SK-N-SH (cell line): ENCODE measurements around the gene TNNT3. TPM values are rescaled to one million over a fixed set of nuclear protein-coding genes. Genes with fewer than 3 reads are reported as not detected.

ENCODE experiments used
- CTCF ChIA-PET: fragments of 300-600, 350-600 bp; formaldehyde crosslinking; extraction: SDS; loops from one replicate; lab custom pipeline; 2021; lab: Yijun Ruan, JAX
- POLR2A ChIA-PET: fragments of 350-600 bp; sonication (Branson Sonifier 250); formaldehyde crosslinking; extraction: SDS; loops from one replicate; lab custom pipeline; 2020; ENCODE audit warnings: antibody characterized with exemption, inconsistent platforms; lab: Yijun Ruan, JAX
- DNase-seq: peaks from one replicate; pipeline ENCODE4 v3.0.0; 2012
- H2AFZ ChIP-seq: fragments of 200-600 bp; sonication (generic); 2 replicates; pipeline ENCODE4 v1.8.1; 2016; ENCODE audit warnings: antibody characterized with exemption, mild to moderate bottlenecking, low read depth
- H3F3A ChIP-seq: fragments of 200-600 bp; sonication (generic); replicated peaks from 2 replicates; pipeline ENCODE3; 2016; ENCODE audit warnings: antibody characterized with exemption, mild to moderate bottlenecking; ENCODE audit not compliant: insufficient read depth
- H3K27ac ChIP-seq, 2 experiments: fragments of 200-500 bp in 1 of 2; fragments of 200-600 bp in 1 of 2; sonication (Bioruptor generic) in 1 of 2; sonication (generic), shearing (Covaris generic) in 1 of 2; 2 replicates each; pipeline versions ENCODE4 v1.5.1 to v1.6.1; 2014 to 2016; ENCODE audit warnings: low read depth in 2 of 2, inconsistent platforms in 1 of 2, low read length in 1 of 2, mild to moderate bottlenecking in 1 of 2, mixed read lengths in 1 of 2
- H3K27me3 ChIP-seq: fragments of 200-600 bp; sonication (generic), shearing (Covaris generic); 2 replicates; pipeline ENCODE4 v1.6.1; 2016; ENCODE audit warnings: mixed run types; ENCODE audit not compliant: insufficient read depth
- H3K36me3 ChIP-seq, 2 experiments: fragments of 200-500 bp in 1 of 2; fragments of 200-600 bp in 1 of 2; sonication (Bioruptor generic) in 1 of 2; sonication (generic) in 1 of 2; replicated peaks in 1 of 2; 2 replicates each; pipeline versions ENCODE3 to v1.5.1; 2014 to 2016; ENCODE audit warnings: low read length in 1 of 2, mild to moderate bottlenecking in 1 of 2; ENCODE audit not compliant: insufficient read depth in 2 of 2, control insufficient read depth in 1 of 2
- H3K4me1 ChIP-seq, 2 experiments: fragments of 200-500 bp in 1 of 2; fragments of 200-600 bp in 1 of 2; sonication (Bioruptor generic) in 1 of 2; sonication (generic), shearing (Covaris generic) in 1 of 2; 2 replicates each; pipeline versions ENCODE4 v1.5.1 to v1.6.1; 2014 to 2016; ENCODE audit warnings: low read depth in 1 of 2, low read length in 1 of 2, mixed run types in 1 of 2; ENCODE audit not compliant: insufficient read depth in 2 of 2, control insufficient read depth in 1 of 2
- H3K4me2 ChIP-seq: fragments of 200-600 bp; sonication (generic), shearing (Covaris generic); 2 replicates; pipeline ENCODE4 v1.6.1; 2017; ENCODE audit warnings: mixed run types
- H3K4me3 ChIP-seq, 2 experiments: fragments of 200-500 bp in 1 of 2; fragments of 200-600 bp in 1 of 2; sonication (Bioruptor generic) in 1 of 2; sonication (generic), shearing (Covaris generic) in 1 of 2; 2 replicates each; pipeline versions ENCODE4 v1.5.1 to v1.8.1; 2014 to 2016; ENCODE audit warnings: low read depth in 2 of 2, inconsistent platforms in 1 of 2, low read length in 1 of 2, mild to moderate bottlenecking in 1 of 2, mixed read lengths in 1 of 2, moderate library complexity in 1 of 2
- H3K79me2 ChIP-seq: fragments of 200-600 bp; sonication (generic); 2 replicates; pipeline ENCODE4 v1.8.1; 2017; ENCODE audit warnings: mild to moderate bottlenecking; ENCODE audit not compliant: insufficient read depth
- H3K9ac ChIP-seq: fragments of 200-600 bp; sonication (generic); 2 replicates; pipeline ENCODE4 v1.6.1; 2017; ENCODE audit warnings: mixed run types
- H3K9me2 ChIP-seq: fragments of 200-600 bp; sonication (generic); 2 replicates; pipeline ENCODE4 v1.6.1; 2017; ENCODE audit warnings: mixed run types
- H3K9me3 ChIP-seq: fragments of 200-600 bp; sonication (generic); 2 replicates; pipeline ENCODE4 v1.6.1; 2017; ENCODE audit warnings: mixed run types, mild to moderate bottlenecking, moderate library complexity
- H4K20me1 ChIP-seq: fragments of 200-600 bp; sonication (generic); 2 replicates; pipeline ENCODE4 v1.6.1; 2017; ENCODE audit warnings: mild to moderate bottlenecking, mixed run types; ENCODE audit not compliant: insufficient read depth
- EZH2phosphoT487 ChIP-seq: fragments of 200-600 bp; sonication (generic); IDR thresholded peaks from 2 replicates; pipeline ENCODE4 v1.6.1; 2017; ENCODE audit warnings: low read depth, mixed run types, mild to moderate bottlenecking, antibody characterized with exemption, moderate library complexity, borderline replicate concordance
- FOXJ3 ChIP-seq: sonication (generic); formaldehyde crosslinking; IDR thresholded peaks from 2 replicates; pipeline ENCODE4 v1.5.1; 2020; ENCODE audit warnings: mild to moderate bottlenecking, missing genetic modification reagents
- FOXM1 ChIP-seq: IDR thresholded peaks from 2 replicates; pipeline ENCODE4 v1.4.0; 2012; ENCODE audit warnings: low read depth, mild to moderate bottlenecking
- GABPA ChIP-seq: IDR thresholded peaks from 2 replicates; pipeline ENCODE4 v1.4.0; 2012; ENCODE audit warnings: low read depth, mild to moderate bottlenecking
- GATA2 ChIP-seq: sonication (generic); formaldehyde crosslinking; IDR thresholded peaks from 2 replicates; pipeline ENCODE4 v1.5.0; 2020; ENCODE audit warnings: mild to moderate bottlenecking, missing genetic modification reagents
- MAX ChIP-seq: IDR thresholded peaks from 2 replicates; pipeline ENCODE4 v1.4.0; 2012; ENCODE audit warnings: low read depth
- NFIC ChIP-seq: IDR thresholded peaks from 2 replicates; pipeline ENCODE4 v1.4.0; 2012; ENCODE audit warnings: borderline replicate concordance
- NRF1 ChIP-seq: IDR thresholded peaks from 2 replicates; pipeline ENCODE4 v1.6.1; 2012; ENCODE audit warnings: low read depth, mild to moderate bottlenecking, low read length
- POLR2AphosphoS5 ChIP-seq: IDR thresholded peaks from 2 replicates; pipeline ENCODE4 v1.6.1; 2012; ENCODE audit warnings: low read depth, low read length
- RAD21 ChIP-seq: IDR thresholded peaks from 2 replicates; pipeline ENCODE4 v1.6.1; 2012; ENCODE audit warnings: mild to moderate bottlenecking, low read length
- REST ChIP-seq: IDR thresholded peaks from 2 replicates; pipeline ENCODE4 v1.6.1; 2012; ENCODE audit warnings: mild to moderate bottlenecking, low read depth, low read length, moderate library complexity
- RXRA ChIP-seq: IDR thresholded peaks from 2 replicates; pipeline ENCODE4 v1.4.0; 2012; ENCODE audit warnings: low read depth, mild to moderate bottlenecking, borderline replicate concordance
- SIN3A ChIP-seq: IDR thresholded peaks from 2 replicates; pipeline ENCODE4 v1.6.1; 2012; ENCODE audit warnings: low read depth, mild to moderate bottlenecking, low read length, moderate library complexity, borderline replicate concordance
- SMC3 ChIP-seq: IDR thresholded peaks from 2 replicates; pipeline ENCODE4 v1.6.1; 2012; ENCODE audit warnings: low read depth, low read length, improper control_type of control experiment
- TAF1 ChIP-seq: IDR thresholded peaks from 2 replicates; pipeline ENCODE4 v1.6.1; 2012; ENCODE audit warnings: low read depth, mild to moderate bottlenecking, low read length, moderate library complexity, borderline replicate concordance
- TCF12 ChIP-seq: IDR thresholded peaks from 2 replicates; pipeline ENCODE4 v1.4.0; 2012
- TEAD4 ChIP-seq: IDR thresholded peaks from 2 replicates; pipeline ENCODE4 v1.4.0; 2012; ENCODE audit warnings: mild to moderate bottlenecking, borderline replicate concordance; ENCODE audit not compliant: insufficient read depth
- YY1 ChIP-seq: IDR thresholded peaks from 2 replicates; pipeline ENCODE4 v1.4.0; 2012; ENCODE audit warnings: low read depth, mild to moderate bottlenecking
- WGBS: methylation state at CpG from one replicate; pipeline ENCODE4 v1.1.6; 2017; ENCODE audit warnings: low lambda C conversion rate; 5-methylcytosine and 5-hydroxymethylcytosine counted together
- polyA plus RNA-seq, 3 experiments: library from polyadenylated mRNA; depleted of rRNA; stranded (reverse); fragments of >200 nt; gene quantifications; 2 replicates each; pipeline ENCODE4 v1.2.3, GENCODE V29; 2012

TNNT3 gene
- polyA plus RNA-seq, 1 of the 3 experiments (the other 2 are of a cell fraction), result not detected

- Histone ChIP-seq H3K4me2 (no peak overlapping the region), H3K9me2 (no peaks in the 10 kb centered on the region), H3K27me3 (peaks cover 9% of the 10 kb centered on the region; the same call in 1 of the 2 replicates), H3K36me3 (no peaks in the 10 kb centered on the region), H3K9me3 (no peaks in the 10 kb centered on the region), H3F3A (no peaks in the 10 kb centered on the region), H3K27ac (no peak overlapping the region), H3K4me3 (no peak overlapping the region), H4K20me1 (no peaks in the 10 kb centered on the region)
- no peak for DNase-seq
- POLR2A ChIA-PET, result no interaction called here
- 44% methylated on average over 4 of the region's 4 CpGs for WGBS
- TF ChIP-seq FOXJ3 (CRISPR knock-in tag), result no peak
- no peak for TF ChIP-seq TAF1
- no peak for TF ChIP-seq POLR2AphosphoS5
- TF ChIP-seq RXRA, result no peak
- TF ChIP-seq, all 33 proteins: peak for 0
- no peaks in the 10 kb centered on the region for H3K79me2 ChIP-seq
- H3K9ac ChIP-seq, result no peak overlapping the region
- no peaks in the 10 kb centered on the region; a peak in 1 of 4 replicates for H3K4me1 ChIP-seq
- no peak overlapping the region for H2AFZ ChIP-seq
- CTCF ChIA-PET, result interaction anchor here (1.2 to 3.1 kb wide), 5 partner anchors 10 to 253 kb away, joined by 3 to 16 read pairs (median 7); no protein-coding TSS in a partner anchor
Observed at GRCh38 chr11:1899090-1899489, 20.4 kb upstream of the TNNT3 start.

- Histone ChIP-seq H2AFZ (no peak overlapping the region), H3K4me2 (no peak overlapping the region), H3K36me3 (no peaks in the 10 kb centered on the region), H3K9ac (no peak overlapping the region), H3K79me2 (no peaks in the 10 kb centered on the region), H3K27ac (no peak overlapping the region), H3F3A (no peaks in the 10 kb centered on the region), H4K20me1 (no peaks in the 10 kb centered on the region), H3K27me3 (peaks cover 9% of the 10 kb centered on the region; the same call in 1 of the 2 replicates), H3K9me3 (no peaks in the 10 kb centered on the region), H3K9me2 (no peaks in the 10 kb centered on the region), H3K4me3 (no peak overlapping the region), H3K4me1 (no peaks in the 10 kb centered on the region; a peak in 1 of 4 replicates)
- CTCF ChIA-PET, result interaction anchor here (1.2 to 3.1 kb wide), 6 partner anchors 9 to 252 kb away, joined by 3 to 16 read pairs (median 5); no protein-coding TSS in a partner anchor
- no peak for DNase-seq
- TF ChIP-seq SMC3 (no peak), MAX (no peak), EZH2phosphoT487 (no peak), NRF1 (no peak), TEAD4 (no peak), FOXM1 (no peak), GABPA (no peak)
- WGBS, result 54% methylated on average over 5 of the region's 5 CpGs
- POLR2A ChIA-PET, result no interaction called here
Observed at GRCh38 chr11:1899686-1900085, 19.8 kb upstream of the TNNT3 start.

- no peaks in the 10 kb centered on the region for H3K9me2 ChIP-seq
- no peaks in the 10 kb centered on the region for H3K9me3 ChIP-seq
- H3K9ac ChIP-seq, result no peak overlapping the region
- no peak overlapping the region for H3K4me2 ChIP-seq
- no peaks in the 10 kb centered on the region; a peak in 1 of 4 replicates for H3K4me1 ChIP-seq
- H4K20me1 ChIP-seq, result no peaks in the 10 kb centered on the region
- no peak overlapping the region for H3K4me3 ChIP-seq
- H3K27ac ChIP-seq, result no peak overlapping the region
- no peak overlapping the region for H2AFZ ChIP-seq
- POLR2A ChIA-PET, result no interaction called here
- no peaks in the 10 kb centered on the region for H3K36me3 ChIP-seq
- WGBS, result 38% methylated on average over 5 of the region's 5 CpGs
- H3K27me3 ChIP-seq, result peaks cover 22% of the 10 kb centered on the region; the same call in 1 of the 2 replicates
- no peaks in the 10 kb centered on the region for H3F3A ChIP-seq
- no peak for DNase-seq
- no peaks in the 10 kb centered on the region for H3K79me2 ChIP-seq
- CTCF ChIA-PET, result interaction anchor here (1.2 to 3.4 kb wide), 4 partner anchors 24 to 246 kb away, joined by 3 to 12 read pairs (median 8); no protein-coding TSS in a partner anchor
- TF ChIP-seq RAD21, result no peak
- TF ChIP-seq EZH2phosphoT487, result no peak
- TF ChIP-seq SIN3A, result no peak
- TF ChIP-seq GATA2 (CRISPR knock-in tag), result no peak
- TF ChIP-seq YY1, result no peak
- no peak for TF ChIP-seq MAX
- TF ChIP-seq NRF1, result no peak
- TF ChIP-seq REST, result no peak
- TF ChIP-seq TCF12, result no peak
- no peak for TF ChIP-seq NFIC
Observed at GRCh38 chr11:1906181-1906580, 13.3 kb upstream of the TNNT3 start.
